Right renal cortex interstitium (tissue), 3 donors: ENCODE results near the gene CNGB1. TPM values are rescaled to one million over a fixed set of nuclear protein-coding genes. Genes with fewer than 3 reads are reported as not detected.
"Not testable (repeated sequence)": the region's sequence is repeated elsewhere in the genome, so short reads cannot be mapped to it uniquely, and the experiment has no call there.

Source experiments
- DNase-seq, 3 donors: peaks; one replicate each; pipeline ENCODE4 v3.0.0-alpha.2; 2013; ENCODE audit warnings: low read depth in 3 of 3, low spot score in 2 of 3
- polyA plus RNA-seq, 3 donors: library from polyadenylated mRNA; unstranded; fragments of 120-200 nt; gene quantifications; one replicate each; pipeline ENCODE4 v1.2.1, GENCODE V29; 2013; ENCODE audit not compliant: insufficient read length in 3 of 3

The CNGB1 gene
- polyA plus RNA-seq, 3 donors: 0.03 to 0.07 TPM; not detected in 1

GRCh38 chr16:57892447-57893096 lies 78.4 kb downstream of the CNGB1 start:
- no peak for DNase-seq

- no peak for DNase-seq
Observed at GRCh38 chr16:57892041-57892440, 78.9 kb downstream of the CNGB1 start.

GRCh38 chr16:57890752-57891111 lies 80.2 kb downstream of the CNGB1 start:
- DNase-seq: no peak

GRCh38 chr16:57889960-57890751 lies 80.8 kb downstream of the CNGB1 start:
- no peak for DNase-seq

- no peak for DNase-seq
Observed at GRCh38 chr16:57889522-57889921, 81.4 kb downstream of the CNGB1 start.

DNA sequence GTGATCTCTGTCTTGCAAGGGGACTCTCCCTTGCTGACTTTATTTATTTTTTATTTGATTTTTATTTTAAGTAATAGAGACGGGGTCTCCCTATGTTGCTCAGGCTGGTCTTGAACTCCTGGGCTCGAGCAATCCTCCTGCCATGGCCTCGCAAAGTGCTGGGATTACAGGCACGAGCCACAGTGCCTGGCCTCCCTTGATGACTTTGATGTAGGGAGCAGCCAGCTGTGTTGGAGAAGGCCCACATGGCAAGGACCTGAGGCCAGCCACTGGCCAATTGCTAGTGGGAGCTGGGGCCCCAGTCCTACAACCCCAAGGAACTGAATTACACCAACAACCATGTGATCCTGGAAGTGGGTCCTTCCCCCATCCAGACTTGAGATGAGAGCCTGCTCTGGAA lies 81.8 kb downstream of the CNGB1 start:
- DNase-seq: no peak

DNA sequence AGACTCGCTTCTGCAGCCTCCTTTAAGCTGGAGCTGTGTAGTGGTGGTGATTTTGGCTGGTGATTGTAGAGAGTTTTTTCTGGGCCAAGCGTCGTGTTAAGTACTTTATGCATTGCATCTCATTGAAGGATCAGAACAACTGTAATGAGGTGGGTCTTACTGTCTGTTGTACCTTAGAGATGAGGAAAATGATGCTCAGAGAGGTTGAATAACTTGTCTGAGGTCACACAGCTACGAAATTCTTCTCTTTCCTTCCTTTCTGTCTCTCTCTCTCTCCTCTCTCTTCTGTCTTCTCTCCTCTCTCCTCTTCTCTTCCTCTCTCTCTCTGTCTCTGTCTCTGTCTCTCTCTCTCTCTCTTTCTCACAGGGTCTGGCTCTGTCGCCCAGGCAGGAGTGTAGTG lies 82.8 kb downstream of the CNGB1 start:
- DNase-seq: no peak

- no peak for DNase-seq
Observed at GRCh38 chr16:57887711-57888110, 83.2 kb downstream of the CNGB1 start.

GRCh38 chr16:57886427-57886826 lies 84.5 kb downstream of the CNGB1 start:
- no peak for DNase-seq

- no peak for DNase-seq
Observed at GRCh38 chr16:57884655-57885133, 86.2 kb downstream of the CNGB1 start.

GRCh38 chr16:57883953-57884654 lies 86.8 kb downstream of the CNGB1 start:
- no peak for DNase-seq

DNA sequence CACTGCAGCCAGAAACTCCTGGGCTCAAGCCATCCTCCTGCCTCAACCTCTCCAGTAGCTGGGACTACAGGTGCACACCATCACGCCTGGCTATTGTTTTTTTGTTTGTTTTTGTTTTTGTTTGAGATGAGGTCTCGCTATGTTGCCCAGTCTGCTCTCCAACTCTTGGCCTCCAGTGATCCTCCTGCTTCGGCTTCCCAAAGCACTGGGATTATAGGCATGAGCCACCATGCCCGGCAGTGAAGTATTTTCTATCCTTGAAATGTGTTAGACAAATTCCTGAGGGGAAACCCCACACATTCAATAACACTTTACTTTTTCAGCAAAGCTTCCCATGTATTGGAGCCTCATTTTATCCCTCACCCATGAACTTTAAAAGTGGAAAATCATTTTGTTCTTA lies 87.4 kb downstream of the CNGB1 start:
- no peak for DNase-seq

- no peak for DNase-seq
Observed at GRCh38 chr16:57882792-57883191, 88.1 kb downstream of the CNGB1 start.

GRCh38 chr16:57882206-57882605 lies 88.7 kb downstream of the CNGB1 start:
- DNase-seq: no peak

DNA sequence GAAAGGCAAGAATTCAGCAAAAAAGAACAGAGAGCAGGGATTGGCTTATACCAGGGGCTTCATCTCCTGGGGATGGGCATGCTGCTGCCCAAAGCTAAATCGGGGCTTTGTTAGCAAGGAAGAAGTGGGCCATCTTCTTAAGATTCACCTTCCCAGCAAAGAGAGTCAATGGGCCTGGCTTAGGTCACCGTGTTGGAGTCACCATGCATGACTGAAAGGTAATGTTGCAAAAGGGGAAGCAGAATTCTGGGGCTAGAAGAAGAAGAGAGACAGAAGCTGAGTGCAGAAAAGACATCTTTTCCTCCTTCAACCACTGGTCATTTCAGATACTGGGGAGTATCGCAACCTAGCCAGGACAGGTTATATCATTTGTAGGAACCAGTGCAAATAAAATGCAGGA lies 92.3 kb downstream of the CNGB1 start:
- no peak for DNase-seq

DNA sequence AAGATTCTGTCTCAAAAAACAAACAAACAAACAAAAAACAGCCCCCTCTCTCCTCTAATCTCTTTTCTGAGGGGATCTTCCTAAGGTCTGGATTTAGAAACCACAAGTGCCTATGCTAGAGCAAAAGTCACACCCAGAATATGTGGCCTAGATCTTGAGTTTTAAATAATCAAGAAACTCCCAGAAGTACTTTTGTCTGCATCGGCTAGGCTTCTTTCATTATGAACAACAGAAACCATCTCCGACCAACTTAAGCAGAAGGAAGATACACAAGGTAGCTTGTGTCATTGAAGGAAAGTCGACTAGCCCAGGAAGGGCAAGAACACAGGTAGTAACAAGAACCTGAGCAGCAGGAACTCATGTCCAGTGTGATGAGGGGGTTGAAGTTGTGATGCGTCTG lies 94.7 kb downstream of the CNGB1 start:
- DNase-seq: no peak

DNA sequence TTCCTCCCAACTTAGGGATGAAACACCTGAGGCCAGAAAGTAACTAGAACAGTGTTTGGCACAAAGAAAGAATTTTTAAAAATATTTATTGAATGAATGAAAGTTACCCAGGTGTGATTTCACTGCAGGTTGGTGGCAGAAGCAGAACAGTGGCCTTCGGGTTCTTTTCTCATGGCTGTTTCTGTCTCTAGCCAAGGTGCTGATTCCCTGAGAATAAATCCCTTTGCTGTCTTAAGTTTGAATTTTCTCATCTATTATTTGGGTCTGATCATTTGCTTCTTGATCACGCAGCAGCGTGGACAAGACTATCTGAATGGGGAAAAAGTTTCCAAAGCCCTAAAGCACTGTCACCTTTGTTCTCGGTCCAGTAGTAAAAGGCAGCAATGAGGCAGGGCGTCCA lies 95.6 kb downstream of the CNGB1 start:
- DNase-seq: no peak

DNA sequence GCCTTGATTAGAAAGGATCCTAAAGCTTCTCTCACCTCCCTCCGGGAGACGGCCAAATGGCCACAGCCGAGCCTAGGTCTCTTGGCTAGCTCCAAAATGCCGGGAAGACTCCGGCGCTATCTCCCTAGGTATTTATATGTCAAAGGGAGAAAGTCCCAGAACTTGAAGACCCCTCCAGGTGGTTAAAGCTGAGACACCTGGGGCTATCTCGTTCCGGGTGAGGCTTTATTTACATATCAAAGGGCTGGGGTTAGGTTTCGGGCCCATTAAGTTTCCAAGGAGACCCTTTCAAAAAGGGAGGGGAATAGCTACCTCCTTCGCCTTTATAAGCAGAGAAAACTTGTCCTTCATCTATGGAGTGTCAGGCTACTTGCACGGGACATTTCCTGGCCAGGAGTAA lies 97.7 kb downstream of the CNGB1 start:
- no peak for DNase-seq

DNA sequence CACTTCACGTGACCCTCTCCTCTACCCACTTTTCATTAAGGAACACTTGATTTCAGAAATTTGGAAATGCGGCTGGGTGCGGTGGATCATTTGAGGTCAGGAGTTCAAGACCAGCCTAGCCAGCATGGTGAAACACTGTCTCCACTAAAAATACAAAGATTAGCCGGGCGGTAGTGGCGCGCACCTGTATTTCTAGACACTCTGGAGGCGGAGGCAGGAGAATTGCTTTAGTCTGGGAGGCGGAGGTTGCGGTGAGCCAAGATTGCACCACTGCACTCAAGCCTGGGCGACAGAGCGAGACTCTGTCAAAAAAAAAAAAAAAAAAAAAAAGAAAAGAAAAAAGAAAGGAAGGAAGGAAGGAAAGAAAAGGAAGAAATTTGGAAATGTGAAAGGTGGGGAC lies 98.2 kb downstream of the CNGB1 start:
- not testable (repeated sequence) for DNase-seq

GRCh38 chr16:57871456-57871855 lies 99.5 kb downstream of the CNGB1 start:
- DNase-seq: no peak

GRCh38 chr16:57870753-57871454 lies 100.0 kb downstream of the CNGB1 start:
- DNase-seq: no peak
